Retinal pigment epithelial cell (primary cell): ENCODE measurements around the gene SENP1.

Experiments used
- DNase-seq: peaks from one replicate; pipeline ENCODE4 v3.0.0-alpha.2; 2010; ENCODE audit warnings: low read depth
- H3K4me3 ChIP-seq: 2 replicates; pipeline ENCODE4 v1.5.1; 2011; ENCODE audit warnings: mild to moderate bottlenecking, low read length, control low read depth, moderate library complexity
- CTCF ChIP-seq: conservative IDR thresholded peaks from 2 replicates; pipeline ENCODE4 v1.5.1; 2011; ENCODE audit warnings: low read depth, low read length, control low read depth, inconsistent platforms

The SENP1 gene

GRCh38 chr12:48045061-48045846, 60.6 kb downstream of the SENP1 start:
- no peak for DNase-seq
- no peak overlapping the region for H3K4me3 ChIP-seq
- no peak for TF ChIP-seq CTCF

- H3K4me3 ChIP-seq = no peak overlapping the region
- no peak for TF ChIP-seq CTCF
These were observed 61.5 kb downstream of the SENP1 start for GRCh38 chr12:48044396-48044795.

GRCh38 chr12:48043771-48044170, 62.1 kb downstream of the SENP1 start:
- TF ChIP-seq CTCF = no peak
- DNase-seq = no peak
- no peak overlapping the region for H3K4me3 ChIP-seq

More at GRCh38 chr12:48044396-48044795, 61.5 kb downstream of the SENP1 start:
- no peak for DNase-seq

GRCh38 chr12:48041591-48042423, 64.1 kb downstream of the SENP1 start:
- no peak for TF ChIP-seq CTCF
- no peak overlapping the region for H3K4me3 ChIP-seq
- DNase-seq = no peak

GRCh38 chr12:48040354-48040753, 65.5 kb downstream of the SENP1 start:
- no peak overlapping the region for H3K4me3 ChIP-seq
- no peak for DNase-seq
- no peak for TF ChIP-seq CTCF

- no peak for DNase-seq
- no peak for TF ChIP-seq CTCF
- H3K4me3 ChIP-seq = no peak overlapping the region
These were observed 66.7 kb downstream of the SENP1 start for GRCh38 chr12:48039151-48039550.

GRCh38 chr12:48038085-48038484, 67.8 kb downstream of the SENP1 start:
- H3K4me3 ChIP-seq = no peak overlapping the region
- DNase-seq = no peak
- TF ChIP-seq CTCF = no peak
